PFSK-1 (cell line): ENCODE data around the gene C1orf167.

Experiments used
- FOXP2 ChIP-seq: optimal IDR thresholded peaks from 2 replicates; pipeline ENCODE3; 2011; ENCODE audit warnings: borderline replicate concordance, control low read depth, inconsistent platforms; ENCODE audit not compliant: insufficient read depth; ENCODE audit errors: extremely low read length, extremely low read depth
- POLR2AphosphoS5 ChIP-seq: IDR thresholded peaks from 2 replicates; pipeline ENCODE4 v1.6.1; 2012; ENCODE audit warnings: low read depth, mild to moderate bottlenecking, control low read depth, low read length, moderate library complexity
- SIN3A ChIP-seq: IDR thresholded peaks from 2 replicates; pipeline ENCODE4 v1.6.1; 2012; ENCODE audit warnings: mild to moderate bottlenecking, low read length, moderate library complexity, borderline replicate concordance; ENCODE audit not compliant: insufficient read depth
- TAF1 ChIP-seq: IDR thresholded peaks from 2 replicates; pipeline ENCODE4 v1.6.1; 2012; ENCODE audit warnings: low read length, control low read depth, borderline replicate concordance; ENCODE audit not compliant: insufficient read depth
- TF ChIP-seq, protein P1 (sequence below), 2 experiments: IDR thresholded peaks; 2 replicates each; pipeline versions ENCODE4 v1.6.1 to v1.8.0; 2011 to 2012; ENCODE audit warnings: low read depth in 2 of 2, low read length in 2 of 2, control low read depth in 1 of 2, inconsistent platforms in 1 of 2, mild to moderate bottlenecking in 1 of 2, moderate library complexity in 1 of 2; ENCODE audit not compliant: insufficient read depth in 1 of 2

Gene C1orf167

DNA sequence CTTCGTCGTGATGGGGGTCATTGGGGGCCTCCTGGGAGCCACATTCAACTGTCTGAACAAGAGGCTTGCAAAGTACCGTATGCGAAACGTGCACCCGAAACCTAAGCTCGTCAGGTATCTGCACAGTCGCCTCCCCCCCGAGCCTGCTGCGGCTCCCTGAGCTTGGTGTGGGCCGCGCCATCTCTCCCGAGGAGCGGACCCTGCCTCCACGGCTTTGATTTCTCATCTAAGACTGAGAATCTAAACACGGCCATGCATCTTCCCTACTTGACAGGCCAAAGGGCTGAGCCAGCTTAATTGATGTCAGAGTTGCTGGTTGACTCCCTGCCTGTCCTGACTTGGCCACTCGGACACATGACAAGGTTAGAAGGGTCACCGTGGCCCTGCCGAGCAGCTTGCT lies 66.5 kb downstream of the C1orf167 start:
- TF ChIP-seq TAF1 (no peak), FOXP2 (no peak), SIN3A (no peak), POLR2AphosphoS5 (no peak)
- TF ChIP-seq, protein P1, sequence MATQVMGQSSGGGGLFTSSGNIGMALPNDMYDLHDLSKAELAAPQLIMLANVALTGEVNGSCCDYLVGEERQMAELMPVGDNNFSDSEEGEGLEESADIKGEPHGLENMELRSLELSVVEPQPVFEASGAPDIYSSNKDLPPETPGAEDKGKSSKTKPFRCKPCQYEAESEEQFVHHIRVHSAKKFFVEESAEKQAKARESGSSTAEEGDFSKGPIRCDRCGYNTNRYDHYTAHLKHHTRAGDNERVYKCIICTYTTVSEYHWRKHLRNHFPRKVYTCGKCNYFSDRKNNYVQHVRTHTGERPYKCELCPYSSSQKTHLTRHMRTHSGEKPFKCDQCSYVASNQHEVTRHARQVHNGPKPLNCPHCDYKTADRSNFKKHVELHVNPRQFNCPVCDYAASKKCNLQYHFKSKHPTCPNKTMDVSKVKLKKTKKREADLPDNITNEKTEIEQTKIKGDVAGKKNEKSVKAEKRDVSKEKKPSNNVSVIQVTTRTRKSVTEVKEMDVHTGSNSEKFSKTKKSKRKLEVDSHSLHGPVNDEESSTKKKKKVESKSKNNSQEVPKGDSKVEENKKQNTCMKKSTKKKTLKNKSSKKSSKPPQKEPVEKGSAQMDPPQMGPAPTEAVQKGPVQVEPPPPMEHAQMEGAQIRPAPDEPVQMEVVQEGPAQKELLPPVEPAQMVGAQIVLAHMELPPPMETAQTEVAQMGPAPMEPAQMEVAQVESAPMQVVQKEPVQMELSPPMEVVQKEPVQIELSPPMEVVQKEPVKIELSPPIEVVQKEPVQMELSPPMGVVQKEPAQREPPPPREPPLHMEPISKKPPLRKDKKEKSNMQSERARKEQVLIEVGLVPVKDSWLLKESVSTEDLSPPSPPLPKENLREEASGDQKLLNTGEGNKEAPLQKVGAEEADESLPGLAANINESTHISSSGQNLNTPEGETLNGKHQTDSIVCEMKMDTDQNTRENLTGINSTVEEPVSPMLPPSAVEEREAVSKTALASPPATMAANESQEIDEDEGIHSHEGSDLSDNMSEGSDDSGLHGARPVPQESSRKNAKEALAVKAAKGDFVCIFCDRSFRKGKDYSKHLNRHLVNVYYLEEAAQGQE (IDR thresholded peaks at IDR 0.05; ENCODE audit: insufficient read depth in 1 of 2, low read depth in 2 of 2, low read length in 2 of 2) = no peak

DNA sequence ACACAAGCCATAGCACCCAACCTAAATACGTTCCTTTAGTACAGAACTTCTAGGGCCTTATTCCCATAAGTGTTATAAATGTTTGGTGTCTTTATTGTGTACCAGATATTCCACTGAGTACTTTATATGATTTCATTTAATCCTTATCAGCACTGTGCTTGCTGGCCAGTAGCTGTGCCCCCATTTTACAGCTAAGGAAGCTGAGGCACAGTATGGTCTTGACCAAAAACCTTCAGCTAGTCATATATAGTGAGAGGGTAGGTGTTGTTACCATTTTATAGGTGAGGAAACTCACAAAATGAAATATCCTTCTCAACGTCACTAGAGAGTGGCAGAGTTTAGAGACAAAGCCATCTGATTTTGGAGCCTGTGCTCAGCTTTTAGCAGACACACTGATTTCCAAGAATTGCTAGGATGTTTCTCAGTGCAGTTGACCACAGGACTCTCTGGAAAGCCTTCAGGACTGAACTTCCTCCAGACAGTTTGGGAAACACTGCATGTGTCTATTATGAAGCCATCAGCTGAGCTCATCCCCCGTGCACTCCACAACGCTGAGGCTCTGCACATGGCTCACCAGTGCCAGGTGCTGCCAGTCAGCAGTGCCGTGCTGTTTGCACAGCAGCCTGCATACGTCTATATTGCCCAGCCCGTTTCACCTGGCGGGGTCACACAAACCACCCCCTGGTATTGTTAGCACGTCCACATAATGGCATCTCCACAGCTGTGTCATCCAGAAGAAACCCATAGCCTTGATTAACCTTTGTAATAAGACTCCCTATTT lies 70.1 kb downstream of the C1orf167 start:
- TF ChIP-seq FOXP2 (no peak), TAF1 (no peak), SIN3A (no peak), POLR2AphosphoS5 (no peak)
- TF ChIP-seq, protein P1 (IDR thresholded peaks at IDR 0.05; ENCODE audit: insufficient read depth in 1 of 2, low read depth in 2 of 2, low read length in 2 of 2) = no peak

DNA sequence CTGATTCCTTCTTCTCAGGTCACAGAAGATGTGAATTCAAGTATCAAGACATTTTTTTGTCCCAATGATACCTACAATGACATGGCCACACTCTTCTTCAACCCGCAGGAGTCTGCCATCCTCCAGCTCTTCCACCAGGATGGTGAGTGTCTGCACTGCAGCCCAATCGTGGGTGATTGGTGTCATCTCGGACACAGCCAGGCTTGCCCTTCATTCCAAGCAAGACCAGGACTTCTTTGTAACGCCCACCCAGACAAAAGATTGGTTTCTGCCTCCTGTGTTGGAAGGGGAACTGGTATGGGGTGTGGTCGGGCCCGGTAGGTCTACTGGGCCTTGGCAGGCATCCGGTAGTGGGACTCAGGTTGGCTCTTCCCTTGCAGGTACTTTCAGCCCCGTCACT lies 71.5 kb downstream of the C1orf167 start:
- TF ChIP-seq FOXP2 (no peak), POLR2AphosphoS5 (no peak), SIN3A (no peak), TAF1 (no peak)
- TF ChIP-seq, protein P1 (IDR thresholded peaks at IDR 0.05; ENCODE audit: insufficient read depth in 1 of 2, low read depth in 2 of 2, low read length in 2 of 2) = no peak

DNA sequence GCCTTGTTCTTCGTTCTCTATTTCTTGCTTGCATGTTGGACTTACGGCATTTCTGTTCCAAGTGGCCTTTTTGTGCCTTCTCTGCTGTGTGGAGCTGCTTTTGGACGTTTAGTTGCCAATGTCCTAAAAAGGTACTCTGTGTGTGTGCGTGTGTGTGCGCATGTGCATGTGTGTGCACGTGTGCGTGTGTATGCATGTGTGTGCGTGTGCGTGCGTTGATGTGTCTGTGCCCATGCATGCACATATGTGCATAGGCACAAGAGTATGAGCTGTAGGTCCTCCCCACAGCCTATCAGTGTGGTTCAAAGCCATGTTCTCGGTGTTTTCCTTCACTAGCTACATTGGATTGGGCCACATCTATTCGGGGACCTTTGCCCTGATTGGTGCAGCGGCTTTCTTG lies 71.9 kb downstream of the C1orf167 start:
- TF ChIP-seq, protein P1 (IDR thresholded peaks at IDR 0.05; ENCODE audit: insufficient read depth in 1 of 2, low read depth in 2 of 2, low read length in 2 of 2) = no peak
- TF ChIP-seq TAF1 (no peak), SIN3A (no peak), POLR2AphosphoS5 (no peak), FOXP2 (no peak)
